Measurements from ENCODE around the gene DHH.

DHH gene

DNA sequence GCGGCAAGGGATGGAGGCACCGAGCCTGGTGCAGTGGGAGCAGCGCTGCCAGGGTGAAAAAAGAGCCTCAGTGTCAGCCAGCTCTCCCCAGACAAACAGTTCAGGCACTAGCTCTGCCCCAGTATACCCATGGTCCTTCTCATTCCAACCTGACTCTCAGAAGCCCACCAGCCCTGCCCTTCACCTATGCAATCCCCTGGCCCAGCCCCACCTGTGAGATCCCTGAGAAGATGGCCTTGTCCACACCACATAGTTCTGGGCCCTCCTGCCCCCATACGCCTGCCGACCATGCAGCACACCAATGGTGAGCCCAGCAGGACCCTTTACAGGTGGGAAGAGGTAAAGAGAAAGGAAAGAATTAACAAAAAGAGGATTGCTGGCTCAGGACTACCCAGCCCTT lies 40.5 kb downstream of the DHH start:
- TF ChIP-seq, protein P1, sequence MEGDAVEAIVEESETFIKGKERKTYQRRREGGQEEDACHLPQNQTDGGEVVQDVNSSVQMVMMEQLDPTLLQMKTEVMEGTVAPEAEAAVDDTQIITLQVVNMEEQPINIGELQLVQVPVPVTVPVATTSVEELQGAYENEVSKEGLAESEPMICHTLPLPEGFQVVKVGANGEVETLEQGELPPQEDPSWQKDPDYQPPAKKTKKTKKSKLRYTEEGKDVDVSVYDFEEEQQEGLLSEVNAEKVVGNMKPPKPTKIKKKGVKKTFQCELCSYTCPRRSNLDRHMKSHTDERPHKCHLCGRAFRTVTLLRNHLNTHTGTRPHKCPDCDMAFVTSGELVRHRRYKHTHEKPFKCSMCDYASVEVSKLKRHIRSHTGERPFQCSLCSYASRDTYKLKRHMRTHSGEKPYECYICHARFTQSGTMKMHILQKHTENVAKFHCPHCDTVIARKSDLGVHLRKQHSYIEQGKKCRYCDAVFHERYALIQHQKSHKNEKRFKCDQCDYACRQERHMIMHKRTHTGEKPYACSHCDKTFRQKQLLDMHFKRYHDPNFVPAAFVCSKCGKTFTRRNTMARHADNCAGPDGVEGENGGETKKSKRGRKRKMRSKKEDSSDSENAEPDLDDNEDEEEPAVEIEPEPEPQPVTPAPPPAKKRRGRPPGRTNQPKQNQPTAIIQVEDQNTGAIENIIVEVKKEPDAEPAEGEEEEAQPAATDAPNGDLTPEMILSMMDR (IDR thresholded peaks at IDR 0.05), result no peak

DNA sequence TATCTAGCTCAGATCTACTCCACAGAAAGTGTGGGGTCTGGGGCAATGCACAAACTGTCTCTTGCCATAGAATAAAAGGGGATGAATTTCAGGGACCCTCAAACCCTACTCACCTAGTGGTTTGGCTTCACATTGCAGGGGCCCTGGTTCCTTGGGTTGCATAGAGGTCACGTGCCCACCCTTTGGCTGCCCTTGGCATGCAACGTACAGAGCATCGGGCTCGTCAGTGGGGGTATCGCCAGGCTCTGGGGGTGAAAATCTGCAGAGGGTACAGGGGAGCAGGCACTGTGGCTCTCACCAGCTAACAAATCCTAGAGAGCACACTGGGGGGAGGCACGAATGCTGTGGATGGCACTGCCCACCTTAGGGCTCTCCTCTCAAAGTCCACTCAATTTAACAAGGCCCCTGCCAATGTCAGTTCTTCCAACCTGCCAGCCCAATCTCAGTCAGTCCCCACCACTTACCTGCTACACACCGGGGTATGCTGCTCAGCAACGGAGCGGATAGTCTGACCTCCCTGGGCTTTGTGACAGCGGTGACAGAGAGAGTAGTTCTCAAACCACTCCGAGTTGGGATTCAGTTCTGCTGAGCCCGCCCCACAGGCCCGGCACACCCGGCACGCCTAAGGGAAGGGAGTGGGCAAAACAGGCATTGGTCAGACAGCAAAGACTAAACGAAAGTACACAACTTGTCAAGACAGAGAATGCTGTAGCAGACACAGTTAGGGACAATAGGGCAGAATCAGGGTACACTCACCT lies 42.0 kb downstream of the DHH start:
- TF ChIP-seq, protein P1 (IDR thresholded peaks at IDR 0.05), result no peak

DNA sequence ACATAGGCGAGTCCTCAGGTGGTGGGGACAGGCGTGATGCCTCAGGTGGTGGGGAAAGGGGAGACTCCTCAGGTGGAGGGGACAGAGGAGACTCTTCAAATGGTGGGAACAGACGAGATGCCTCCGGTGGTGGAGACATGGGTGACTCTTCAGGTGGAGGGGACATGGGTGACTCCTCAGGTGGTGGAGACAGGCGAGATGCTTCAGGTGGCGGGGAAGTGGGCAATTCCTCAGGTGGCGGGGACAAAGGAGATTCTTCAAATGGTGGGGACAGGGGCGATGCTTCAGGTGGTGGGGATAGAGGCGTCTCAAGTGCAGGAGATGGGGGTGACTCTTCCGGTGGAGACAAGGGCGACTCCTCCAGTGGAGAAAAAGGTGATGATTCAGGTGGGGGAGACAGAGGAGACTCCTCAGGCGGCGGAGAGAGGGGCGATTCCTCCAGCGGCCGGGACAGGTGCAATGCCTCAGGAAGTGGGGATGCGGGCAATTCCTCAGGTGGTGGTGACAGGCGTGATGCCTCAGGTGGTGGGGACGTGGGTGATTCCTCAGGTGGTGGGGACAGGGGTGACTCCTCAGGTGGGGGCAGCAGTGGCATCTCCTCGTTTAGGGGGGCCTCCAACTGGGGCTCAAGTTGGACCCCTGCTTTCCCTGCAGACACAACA lies 42.7 kb downstream of the DHH start:
- TF ChIP-seq, protein P1 (IDR thresholded peaks at IDR 0.05), result no peak

DNA sequence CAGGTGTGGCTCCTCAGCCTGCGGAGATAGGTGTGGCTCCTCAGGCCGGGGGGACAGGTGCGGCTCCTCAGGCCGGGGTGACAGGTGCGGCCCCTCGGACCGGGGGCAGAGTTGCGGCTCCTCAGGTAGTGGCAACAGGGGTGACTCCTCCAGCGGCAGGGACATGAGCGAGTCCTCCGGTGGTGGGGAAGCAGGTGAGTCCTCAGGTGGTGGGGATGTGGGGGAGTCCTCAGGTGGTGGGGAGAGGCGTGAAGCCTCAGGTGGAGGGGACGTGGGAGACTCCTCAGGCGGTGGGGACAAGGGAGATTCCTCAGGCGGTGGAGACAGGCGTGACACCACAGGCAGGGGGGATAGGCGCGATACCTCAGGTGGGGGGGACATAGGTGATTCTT lies 43.2 kb downstream of the DHH start:
- TF ChIP-seq, protein P1 (IDR thresholded peaks at IDR 0.05), result no peak

DNA sequence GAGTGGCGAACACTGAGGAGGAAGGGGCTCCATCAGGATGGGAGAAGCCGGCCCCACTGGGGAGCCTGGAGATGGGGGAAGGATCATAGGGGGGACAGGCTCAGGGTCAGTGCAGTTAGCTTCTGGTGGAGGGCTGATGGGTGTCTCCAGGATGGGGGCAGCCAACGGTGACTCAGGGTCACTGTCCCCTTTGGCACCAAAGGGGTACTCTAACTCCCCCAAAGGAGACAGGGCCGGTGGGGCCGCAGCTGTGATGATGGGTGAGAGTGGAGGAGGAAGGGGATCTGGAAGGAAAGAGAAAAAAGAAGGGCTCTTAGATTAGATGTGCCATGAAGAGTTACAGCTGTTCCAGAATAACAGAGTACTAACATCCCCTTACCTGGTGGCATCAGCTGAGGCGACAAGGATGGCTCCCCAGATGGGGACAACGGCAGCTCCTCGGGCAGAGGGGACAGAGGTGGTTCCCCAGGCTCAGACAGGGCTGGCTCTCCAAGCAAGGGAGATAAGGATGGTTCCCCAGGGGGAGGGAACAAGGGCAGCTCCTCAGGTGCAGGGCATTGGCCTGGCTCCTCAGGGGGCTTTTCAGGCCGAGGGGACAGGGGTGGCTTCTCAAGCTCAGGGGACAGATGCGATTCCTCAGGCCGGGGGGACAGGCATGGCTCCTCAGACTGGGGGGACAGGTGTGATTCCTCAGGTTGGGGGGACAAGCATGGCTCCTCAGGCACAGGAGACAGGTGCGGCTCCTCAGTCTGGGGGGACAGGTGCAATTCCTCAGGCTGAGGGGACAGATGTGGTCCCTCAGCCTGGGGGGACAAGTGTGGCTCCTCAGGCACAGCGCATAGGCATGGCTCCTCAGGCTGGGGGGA lies 43.9 kb downstream of the DHH start:
- TF ChIP-seq, protein P1 (IDR thresholded peaks at IDR 0.05), result no peak

DNA sequence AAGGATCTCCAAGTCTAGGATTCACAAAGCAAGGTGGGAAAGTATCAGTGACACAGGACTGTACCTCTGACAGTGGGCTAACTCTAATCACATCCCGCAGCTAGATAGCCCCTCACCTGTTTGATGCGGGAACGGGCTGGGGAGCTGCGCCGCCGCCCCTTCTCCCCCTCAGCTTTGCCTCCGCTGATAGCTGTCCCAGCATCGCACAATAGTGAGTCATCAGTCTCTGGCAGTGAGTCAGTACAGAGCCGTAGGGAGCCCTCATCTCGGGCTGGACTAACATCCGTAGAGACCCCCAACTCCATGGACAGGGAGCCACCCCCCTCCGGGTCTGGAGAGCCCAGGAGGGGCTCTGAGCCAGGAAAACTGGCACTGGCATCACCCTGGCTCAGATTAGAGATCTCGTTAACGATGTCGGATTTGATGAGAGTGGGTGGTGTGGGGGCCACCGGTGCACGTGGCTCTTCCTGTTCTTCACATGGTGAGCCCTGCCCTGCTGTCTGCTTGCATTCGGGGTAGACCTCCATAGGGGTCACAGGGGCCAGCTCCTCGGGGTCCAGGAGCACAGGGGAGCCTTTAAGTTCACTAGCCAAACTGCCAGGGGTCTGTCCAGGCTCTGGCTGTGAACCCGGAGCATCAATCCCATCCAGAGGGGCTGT lies 44.9 kb downstream of the DHH start:
- TF ChIP-seq, protein P1 (IDR thresholded peaks at IDR 0.05), result no peak

DNA sequence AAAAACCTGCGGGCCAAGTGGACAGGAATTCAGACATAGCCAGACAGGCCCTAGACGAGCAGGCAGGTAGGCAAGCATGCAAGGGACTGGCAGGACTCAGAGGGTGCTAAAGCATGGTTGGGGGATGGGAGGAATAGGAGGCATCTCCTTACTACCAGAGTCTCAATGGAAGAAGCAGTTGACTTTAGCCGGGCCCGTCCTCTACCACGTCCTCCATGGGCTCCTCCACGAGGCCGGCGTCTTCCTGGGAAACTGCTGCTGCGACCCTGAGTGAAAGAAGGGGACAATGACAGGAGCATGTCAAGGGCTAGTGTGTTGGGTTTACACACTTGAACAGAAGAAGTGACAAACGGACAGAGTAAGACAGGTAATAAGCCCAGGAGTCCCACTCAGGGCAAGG lies 45.6 kb downstream of the DHH start:
- TF ChIP-seq, protein P1 (IDR thresholded peaks at IDR 0.05), result no peak

Measured in LNCAP (cell line).